ENCODE results near the gene GUCA2A. TPM values are rescaled to one million over a fixed set of nuclear protein-coding genes. Genes with fewer than 3 reads are reported as not detected.

GUCA2A gene
- total RNA-seq, 1 experiment from 2014 or later, result not detected

DNA sequence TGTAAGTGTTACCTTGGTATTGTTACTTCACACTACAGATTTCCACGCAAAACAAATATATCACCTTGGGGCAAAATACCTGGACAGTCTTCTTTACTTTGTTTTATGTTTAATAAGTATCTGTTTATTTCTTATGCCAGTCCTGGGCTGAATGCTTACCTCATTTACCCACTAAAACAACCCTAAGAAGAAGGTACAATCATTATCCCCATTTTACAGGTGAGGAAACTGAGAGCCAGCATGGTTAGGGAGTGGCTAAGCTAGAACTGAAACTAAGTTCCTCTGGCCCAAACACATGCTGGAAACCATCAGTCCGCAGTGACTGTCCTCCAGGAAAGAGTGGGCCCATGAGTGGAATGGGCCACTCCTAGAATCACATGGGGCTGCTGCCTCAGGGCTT lies 24.4 kb downstream of the GUCA2A start:
- H3K36me3 Mint-ChIP-seq (ENCODE audit: insufficient read depth in 1 of 3, low read depth in 3 of 3), result no peaks in the 10 kb centered on the region
- TF ChIP-seq, protein P1, sequence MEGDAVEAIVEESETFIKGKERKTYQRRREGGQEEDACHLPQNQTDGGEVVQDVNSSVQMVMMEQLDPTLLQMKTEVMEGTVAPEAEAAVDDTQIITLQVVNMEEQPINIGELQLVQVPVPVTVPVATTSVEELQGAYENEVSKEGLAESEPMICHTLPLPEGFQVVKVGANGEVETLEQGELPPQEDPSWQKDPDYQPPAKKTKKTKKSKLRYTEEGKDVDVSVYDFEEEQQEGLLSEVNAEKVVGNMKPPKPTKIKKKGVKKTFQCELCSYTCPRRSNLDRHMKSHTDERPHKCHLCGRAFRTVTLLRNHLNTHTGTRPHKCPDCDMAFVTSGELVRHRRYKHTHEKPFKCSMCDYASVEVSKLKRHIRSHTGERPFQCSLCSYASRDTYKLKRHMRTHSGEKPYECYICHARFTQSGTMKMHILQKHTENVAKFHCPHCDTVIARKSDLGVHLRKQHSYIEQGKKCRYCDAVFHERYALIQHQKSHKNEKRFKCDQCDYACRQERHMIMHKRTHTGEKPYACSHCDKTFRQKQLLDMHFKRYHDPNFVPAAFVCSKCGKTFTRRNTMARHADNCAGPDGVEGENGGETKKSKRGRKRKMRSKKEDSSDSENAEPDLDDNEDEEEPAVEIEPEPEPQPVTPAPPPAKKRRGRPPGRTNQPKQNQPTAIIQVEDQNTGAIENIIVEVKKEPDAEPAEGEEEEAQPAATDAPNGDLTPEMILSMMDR (conservative IDR thresholded peaks at IDR 0.05), result no peak

More for the DNA sequence above, 24.4 kb downstream of the GUCA2A start:
- no peaks in the 10 kb centered on the region for H3K4me1 Mint-ChIP-seq
- H2BK120ac ChIP-seq (ENCODE audit: low read depth, low read length, poor library complexity, severe bottlenecking), result no peak overlapping the region
- no peaks in the 10 kb centered on the region for H3K9me3 ChIP-seq (ENCODE audit: control insufficient read depth, low read depth, low read length)
- no peak overlapping the region for H3K27ac Mint-ChIP-seq
- H4K20me1 ChIP-seq (ENCODE audit: control insufficient read depth, insufficient read depth, insufficient read length), result no peaks in the 10 kb centered on the region
- H2BK5ac ChIP-seq (ENCODE audit: insufficient read length, low read length), result no peak overlapping the region
- H3K4me2 ChIP-seq (ENCODE audit: insufficient read depth, insufficient read length, low read length), result no peak overlapping the region
- H2BK20ac ChIP-seq (ENCODE audit: low read depth, low read length, poor library complexity, severe bottlenecking), result no peak overlapping the region
- no peak overlapping the region for H3K9ac ChIP-seq (ENCODE audit: extremely low read depth, insufficient read length, low read length)
- no peak overlapping the region for H3K23ac ChIP-seq (ENCODE audit: insufficient read length, low read depth, low read length)
- H3T11ph ChIP-seq (ENCODE audit: low read length), result no peak overlapping the region
- no peaks in the 10 kb centered on the region for H3K79me2 ChIP-seq (ENCODE audit: insufficient read depth, low read length)
- H3K27me3 Mint-ChIP-seq (ENCODE audit: low read depth), result no peaks in the 10 kb centered on the region; the same call in none of the 2 replicates
- no peak overlapping the region for H2AFZ ChIP-seq (ENCODE audit: low read length)
- H3K4me1 ChIP-seq (ENCODE audit: insufficient read depth, low read length), result no peaks in the 10 kb centered on the region
- no peak overlapping the region for H4K91ac ChIP-seq (ENCODE audit: insufficient read length, low read depth, low read length)
- H3K27ac ChIP-seq (ENCODE audit: insufficient read length, low read depth, low read length), result no peak overlapping the region
- no peak overlapping the region for H3K18ac ChIP-seq (ENCODE audit: insufficient read length, low read depth, low read length)
- no peaks in the 10 kb centered on the region for H3K27me3 ChIP-seq (ENCODE audit: insufficient read depth, low read length)
- no peak overlapping the region for H2AK5ac ChIP-seq (ENCODE audit: insufficient read length, low read length)
- H2BK15ac ChIP-seq (ENCODE audit: low read depth, low read length), result no peak overlapping the region
- no peak for DNase-seq
- no peak overlapping the region for H3K14ac ChIP-seq (ENCODE audit: insufficient read depth, low read length)
- H3K79me1 ChIP-seq (ENCODE audit: insufficient read depth, low read depth, low read length, poor library complexity, severe bottlenecking), result no peaks in the 10 kb centered on the region
- no peaks in the 10 kb centered on the region for H3K9me3 Mint-ChIP-seq
- no CpG with 5 or more reads among the region's 2 CpGs for WGBS (ENCODE audit: extremely low coverage, insufficient read length, low lambda C conversion rate)
- no peak overlapping the region for H3K4me3 Mint-ChIP-seq
- no peak overlapping the region for H4K8ac ChIP-seq (replicated peaks; ENCODE audit: insufficient read length, low read depth, low read length)
- H3K23me2 ChIP-seq (ENCODE audit: insufficient read length, low read depth, low read length, poor library complexity, severe bottlenecking), result no peaks in the 10 kb centered on the region
- no peak overlapping the region for H4K5ac ChIP-seq (ENCODE audit: insufficient read length, low read depth, low read length)
- H3K4ac ChIP-seq (ENCODE audit: low read depth, low read length), result no peak overlapping the region
- no peak overlapping the region for H2BK12ac ChIP-seq (ENCODE audit: insufficient read length, low read depth, low read length)
- H3K56ac ChIP-seq (ENCODE audit: insufficient read length, low read depth, low read length), result no peak overlapping the region

Measured in H9 (cell line).